ENCODE measurements around the gene SCN1B. TPM values are rescaled to one million over a fixed set of nuclear protein-coding genes. Genes with fewer than 3 reads are reported as not detected.

Gene SCN1B
- total and polyA plus RNA-seq, 7 donors: 55.6 to 345 (median 248) TPM

GRCh38 chr19:35068941-35069634 lies 38.8 kb downstream of the SCN1B start:
- ATAC-seq (no peak), DNase-seq (no peak)
- TF ChIP-seq, protein P1, sequence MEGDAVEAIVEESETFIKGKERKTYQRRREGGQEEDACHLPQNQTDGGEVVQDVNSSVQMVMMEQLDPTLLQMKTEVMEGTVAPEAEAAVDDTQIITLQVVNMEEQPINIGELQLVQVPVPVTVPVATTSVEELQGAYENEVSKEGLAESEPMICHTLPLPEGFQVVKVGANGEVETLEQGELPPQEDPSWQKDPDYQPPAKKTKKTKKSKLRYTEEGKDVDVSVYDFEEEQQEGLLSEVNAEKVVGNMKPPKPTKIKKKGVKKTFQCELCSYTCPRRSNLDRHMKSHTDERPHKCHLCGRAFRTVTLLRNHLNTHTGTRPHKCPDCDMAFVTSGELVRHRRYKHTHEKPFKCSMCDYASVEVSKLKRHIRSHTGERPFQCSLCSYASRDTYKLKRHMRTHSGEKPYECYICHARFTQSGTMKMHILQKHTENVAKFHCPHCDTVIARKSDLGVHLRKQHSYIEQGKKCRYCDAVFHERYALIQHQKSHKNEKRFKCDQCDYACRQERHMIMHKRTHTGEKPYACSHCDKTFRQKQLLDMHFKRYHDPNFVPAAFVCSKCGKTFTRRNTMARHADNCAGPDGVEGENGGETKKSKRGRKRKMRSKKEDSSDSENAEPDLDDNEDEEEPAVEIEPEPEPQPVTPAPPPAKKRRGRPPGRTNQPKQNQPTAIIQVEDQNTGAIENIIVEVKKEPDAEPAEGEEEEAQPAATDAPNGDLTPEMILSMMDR (IDR thresholded peaks at IDR 0.05): no peak
- intact Hi-C loops (cut with DNase I): loop anchor here (5.0 to 10.0 kb wide), 2 partner anchors 63 to 196 kb away; partner anchors contain the start of gene USF2 (in 1 of the 2)
- no peaks in the 10 kb centered on the region for H3K4me1 ChIP-seq
- H3K36me3 ChIP-seq (ENCODE audit: insufficient read depth in 1 of 2, low read depth in 1 of 2): no peaks in the 10 kb centered on the region
- peaks cover 7% of the 10 kb centered on the region for H3K9me3 ChIP-seq
- no peak overlapping the region for H3K27ac ChIP-seq
- no peak overlapping the region for H3K4me3 ChIP-seq
- H3K27me3 ChIP-seq (ENCODE audit: insufficient read depth in 3 of 3, low read length in 2 of 3): no peaks in the 10 kb centered on the region
- 72 to 80% (median 77%) methylated on average over 10 of the region's 10 CpGs for WGBS, 3 donors

- TF ChIP-seq, protein P1 (IDR thresholded peaks at IDR 0.05): no peak
- DNase-seq (no peak), ATAC-seq (no peak)
- H3K36me3 ChIP-seq (ENCODE audit: insufficient read depth in 1 of 2, low read depth in 1 of 2): no peaks in the 10 kb centered on the region
- H3K4me1 ChIP-seq: no peaks in the 10 kb centered on the region
- 83 to 100% (median 92%) methylated on average over 1 of the region's 1 CpG for WGBS, 3 donors
- H3K9me3 ChIP-seq: peaks cover 7% of the 10 kb centered on the region
- H3K27ac ChIP-seq: no peak overlapping the region
- H3K4me3 ChIP-seq: no peak overlapping the region
- H3K27me3 ChIP-seq (ENCODE audit: insufficient read depth in 3 of 3, low read length in 2 of 3): no peaks in the 10 kb centered on the region
- intact Hi-C loops (cut with DNase I): loop anchor here (5.0 to 10.0 kb wide), 2 partner anchors 63 to 195 kb away; partner anchors contain the start of gene USF2 (in 1 of the 2)
These were observed 39.4 kb downstream of the SCN1B start for GRCh38 chr19:35069696-35070095.

DNA sequence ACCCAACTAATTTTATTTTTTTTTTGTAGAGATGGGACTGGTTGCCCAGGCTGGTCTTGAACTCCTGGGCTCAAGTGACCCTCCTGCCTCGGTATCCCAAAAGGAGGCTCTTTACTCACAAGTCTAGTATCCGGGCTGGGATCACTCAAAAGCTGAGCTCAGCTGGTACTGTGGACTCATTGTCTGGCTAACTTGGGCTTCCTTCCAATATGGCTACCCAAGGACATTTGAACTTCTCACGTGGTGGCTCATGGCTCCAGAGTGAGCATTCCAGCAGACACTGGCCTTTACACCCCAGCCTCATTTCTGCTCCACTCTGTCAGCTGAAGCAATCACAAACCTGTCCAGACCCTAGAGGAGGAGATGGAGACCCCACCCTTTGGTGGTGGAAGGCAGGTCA lies 40.2 kb downstream of the SCN1B start:
- intact Hi-C loops (cut with DNase I): no loop called here
- TF ChIP-seq, protein P1 (IDR thresholded peaks at IDR 0.05): no peak
- ATAC-seq: no peak

DNA sequence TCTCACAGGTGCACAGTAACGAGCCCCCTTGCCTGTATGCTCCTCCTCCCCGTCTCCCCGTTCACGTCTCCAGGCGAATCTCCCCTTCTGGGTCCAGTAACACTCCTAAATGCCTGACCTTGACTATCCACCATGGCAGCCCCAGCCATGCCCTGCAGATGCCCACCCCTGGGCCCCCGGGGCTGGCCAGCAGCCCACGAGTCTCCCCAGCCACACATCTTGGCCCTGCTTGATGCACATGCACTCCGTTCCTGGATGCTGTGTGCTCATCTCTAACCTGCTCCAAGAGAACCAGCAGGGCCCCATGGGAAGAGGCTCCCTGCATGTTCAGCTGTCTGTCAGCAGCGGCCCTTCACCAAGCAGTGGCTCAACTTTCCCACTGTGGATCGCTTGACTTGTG lies 43.2 kb downstream of the SCN1B start:
- H3K36me3 ChIP-seq (ENCODE audit: insufficient read depth in 1 of 2, low read depth in 1 of 2): no peaks in the 10 kb centered on the region
- DNase-seq (no peak), ATAC-seq (no peak)
- intact Hi-C loops (cut with DNase I): no loop called here
- H3K4me3 ChIP-seq: no peak overlapping the region
- no peaks in the 10 kb centered on the region for H3K4me1 ChIP-seq
- H3K9me3 ChIP-seq: peaks cover 7% of the 10 kb centered on the region
- no peak overlapping the region for H3K27ac ChIP-seq
- TF ChIP-seq, protein P1 (IDR thresholded peaks at IDR 0.05): no peak
- no peaks in the 10 kb centered on the region for H3K27me3 ChIP-seq (ENCODE audit: insufficient read depth in 3 of 3, low read length in 2 of 3)
- 72 to 74% (median 73%) methylated on average over 10 of the region's 10 CpGs for WGBS, 3 donors

More for the DNA sequence above, 40.2 kb downstream of the SCN1B start:
- H3K4me1 ChIP-seq: no peaks in the 10 kb centered on the region
- no peak for DNase-seq
- H3K9me3 ChIP-seq: peaks cover 7% of the 10 kb centered on the region
- H3K4me3 ChIP-seq: no peak overlapping the region
- H3K36me3 ChIP-seq (ENCODE audit: insufficient read depth in 1 of 2, low read depth in 1 of 2): no peaks in the 10 kb centered on the region
- no peaks in the 10 kb centered on the region for H3K27me3 ChIP-seq (ENCODE audit: insufficient read depth in 3 of 3, low read length in 2 of 3)
- H3K27ac ChIP-seq: no peak overlapping the region
- WGBS, 3 donors: 81 to 89% (median 89%) methylated on average over 3 of the region's 3 CpGs

Data from psoas muscle (tissue), 8 donors.